Lower leg skin (tissue), 4 donors: Measurements from ENCODE around the gene FLYWCH2. TPM values are rescaled to one million over a fixed set of nuclear protein-coding genes. Genes with fewer than 3 reads are reported as not detected.
A peak's percentile ranks its signal among the peaks of the same experiment; 100 is the strongest.

ENCODE experiments used
- DNase-seq, 2 donors: peaks; one replicate each; pipeline ENCODE4 v3.0.0-alpha.2; 2019; ENCODE audit warnings: low spot score in 2 of 2
- H3K4me3 ChIP-seq: fragments of 200-600 bp; sonication (generic); 2 replicates; pipeline ENCODE4 v1.5.1; 2017; ENCODE audit warnings: mild to moderate bottlenecking, low read depth; ENCODE audit not compliant: poor library complexity, severe bottlenecking
- CTCF ChIP-seq, 3 donors: fragments of 450-650 bp; IDR thresholded peaks; one replicate each; pipeline ENCODE4 v1.5.1; 2016; ENCODE audit warnings: antibody characterized with exemption in 3 of 3, mild to moderate bottlenecking in 3 of 3, moderate library complexity in 2 of 3
- POLR2A ChIP-seq, 2 donors: fragments of 450-650 bp; IDR thresholded peaks; one replicate each; pipeline ENCODE4 v1.6.1; 2016 to 2017; ENCODE audit warnings: antibody characterized with exemption in 2 of 2, mild to moderate bottlenecking in 1 of 2, moderate library complexity in 1 of 2
- WGBS, 2 donors: methylation state at CpG; one replicate each; pipeline ENCODE4 v1.1.5; 2018; 5-methylcytosine and 5-hydroxymethylcytosine counted together
- intact Hi-C: fragments of 100-400 bp; cut with DNase I; formaldehyde crosslinking; loops from one replicate; pipeline ENCODE4 v1.15.0; 2023; ENCODE audit warnings: low total_unique reads
- total RNA-seq, 4 donors: library from RNA; depleted of rRNA; stranded (reverse); fragments of >200 nt; gene quantifications; one replicate each; pipeline ENCODE4 v1.1.0, GENCODE V29; 2016

FLYWCH2 gene
- total RNA-seq, 4 donors from 2014 or later = 36.4 to 44.6 (median 40.3) TPM

GRCh38 chr16:2898831-2899563, 16.0 kb downstream of the FLYWCH2 start:
- 88 to 96% methylated on average over 9 to 10 of the region's 10 CpGs for WGBS, 2 donors
- no peak overlapping the region for H3K4me3 ChIP-seq
- no peak for TF ChIP-seq POLR2A (IDR thresholded peaks at IDR 0.05)
- TF ChIP-seq CTCF (IDR thresholded peaks at IDR 0.05) = no peak
- no peak for DNase-seq
- intact Hi-C loops = no loop called here

DNA sequence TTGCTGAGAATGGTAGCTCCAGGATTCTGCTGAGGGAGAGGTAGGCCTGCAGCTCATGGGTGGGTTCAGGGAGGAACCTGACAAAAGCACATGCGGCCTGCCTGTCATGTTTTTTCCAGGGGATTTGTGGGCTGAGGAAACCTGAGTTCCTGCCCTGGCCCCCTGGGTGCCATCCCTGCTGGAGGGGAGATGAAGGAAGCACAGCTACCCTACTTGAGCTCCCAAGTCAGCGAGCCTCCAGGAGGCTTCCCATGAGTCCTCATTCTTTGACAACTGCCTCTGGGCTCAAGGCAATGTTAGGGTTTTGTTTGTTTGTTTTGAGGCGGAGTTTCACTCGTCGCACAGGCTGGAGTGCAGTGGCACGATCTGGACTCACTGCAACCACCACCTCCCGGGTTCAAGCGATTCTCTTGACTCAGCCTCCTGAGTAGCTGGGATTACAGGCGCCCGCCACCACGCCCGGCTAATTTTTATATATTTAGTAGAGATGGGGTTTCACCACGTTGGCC, 16.6 kb downstream of the FLYWCH2 start:
- TF ChIP-seq CTCF (IDR thresholded peaks at IDR 0.05) = no peak
- TF ChIP-seq POLR2A (IDR thresholded peaks at IDR 0.05) = no peak
- no peak for DNase-seq
- no peak overlapping the region for H3K4me3 ChIP-seq
- intact Hi-C loops = no loop called here
- WGBS, 2 donors = 89 to 90% methylated on average over 13 of the region's 13 CpGs

GRCh38 chr16:2900526-2901075, 17.6 kb downstream of the FLYWCH2 start:
- intact Hi-C loops = no loop called here
- TF ChIP-seq CTCF (IDR thresholded peaks at IDR 0.05) (no peak), POLR2A (IDR thresholded peaks at IDR 0.05) (no peak)
- WGBS, 2 donors = 95 to 96% methylated on average over 13 to 15 of the region's 15 CpGs
- H3K4me3 ChIP-seq = no peak overlapping the region
- DNase-seq = no peak

DNA sequence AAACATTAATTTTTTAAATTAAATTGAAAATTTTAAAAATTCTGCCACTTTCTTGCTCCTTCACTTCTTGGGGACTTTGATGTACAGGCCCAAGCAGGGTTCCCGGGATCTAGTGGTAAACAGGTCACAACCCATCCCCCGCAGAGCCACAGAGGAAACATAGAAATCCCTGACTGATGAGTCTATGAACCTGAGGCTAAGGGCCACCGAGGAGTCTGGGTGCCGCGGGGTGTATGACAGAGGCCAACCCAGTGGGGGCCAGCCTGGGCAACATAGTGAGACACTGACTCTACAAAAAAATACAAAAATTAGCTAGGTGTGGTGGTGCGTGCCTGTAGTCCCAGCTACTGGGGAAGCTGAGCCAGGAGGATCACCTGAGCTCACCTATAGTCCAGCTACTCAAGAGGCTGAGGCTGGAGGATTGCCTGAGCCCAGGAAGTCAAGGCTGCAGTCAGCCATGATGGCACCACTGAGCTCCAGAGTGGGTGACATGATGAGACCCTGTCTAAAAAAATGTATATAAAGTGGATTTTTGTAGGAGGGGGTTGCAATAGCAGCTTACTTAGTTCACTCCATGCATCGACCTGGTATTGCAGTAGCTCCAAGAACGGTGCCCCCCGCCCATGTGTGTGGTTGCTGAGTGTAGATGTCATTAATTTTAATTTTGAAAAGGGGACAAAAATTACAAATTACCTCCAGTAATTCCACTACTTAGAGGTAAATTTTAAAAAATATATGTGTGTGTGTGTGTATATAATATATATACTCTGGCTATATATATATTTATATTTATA, 19.5 kb downstream of the FLYWCH2 start:
- TF ChIP-seq CTCF (IDR thresholded peaks at IDR 0.05) (no peak), POLR2A (IDR thresholded peaks at IDR 0.05) (no peak)
- DNase-seq = no peak
- H3K4me3 ChIP-seq = no peak overlapping the region
- WGBS, 2 donors = 92 to 93% methylated on average over 9 of the region's 9 CpGs
- intact Hi-C loops = no loop called here

- WGBS, 2 donors = 1% methylated on average over 44 to 61 of the region's 62 CpGs
- peak; percentile 74 to 96 for DNase-seq
- intact Hi-C loops = no loop called here
- TF ChIP-seq POLR2A (IDR thresholded peaks at IDR 0.05) = no peak
- peak in 1 of 3 donors; percentile 52 for TF ChIP-seq CTCF (IDR thresholded peaks at IDR 0.05)
- peak overlapping the region; percentile 76 for H3K4me3 ChIP-seq
Observed at GRCh38 chr16:2904100-2904921, 21.3 kb downstream of the FLYWCH2 start.
